ENCODE data around the gene SH3D19. TPM values are rescaled to one million over a fixed set of nuclear protein-coding genes. Genes with fewer than 3 reads are reported as not detected.

Gene SH3D19
- total and polyA plus RNA-seq, 2 of the 4 experiments (the other 2 are of a cell fraction), result 14.4 to 27.2 TPM

DNA sequence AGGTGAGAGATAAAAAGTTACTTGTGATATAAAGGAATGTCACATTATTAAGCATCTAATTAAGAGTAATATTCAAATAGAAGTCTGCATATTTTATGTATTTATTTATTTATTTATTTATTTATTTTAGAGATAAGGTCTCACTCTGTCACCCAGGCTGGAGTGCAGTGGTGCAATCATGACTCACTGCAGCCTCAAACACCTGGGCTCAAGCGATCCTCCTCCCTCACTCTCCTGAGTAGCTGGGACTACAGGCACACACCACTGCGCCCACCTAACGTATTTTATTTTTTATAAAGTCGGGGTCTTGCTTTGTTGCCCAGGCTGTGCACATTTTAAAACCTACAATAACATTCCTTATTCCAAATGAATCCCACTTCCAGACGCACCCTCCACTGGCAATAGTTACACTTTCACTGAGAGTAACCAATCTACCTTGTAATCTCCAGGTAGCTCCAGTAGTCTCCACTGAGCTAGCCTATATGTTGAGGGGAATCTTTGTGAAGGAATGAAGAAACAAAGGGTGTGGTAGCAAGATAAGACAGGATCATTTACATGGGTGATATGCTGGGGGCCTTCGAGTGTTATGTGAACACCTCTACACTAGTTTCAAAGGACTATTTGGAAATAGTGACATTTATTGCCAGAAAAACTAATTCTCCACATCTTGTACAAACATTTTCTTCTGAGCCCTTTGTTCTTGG is 11.9 kb downstream of the SH3D19 start:
- Histone ChIP-seq H4K5ac (ENCODE audit: low read depth, low read length) (no peak overlapping the region), H3K9me1 (ENCODE audit: insufficient read depth, low read length) (peaks cover 11% of the 10 kb centered on the region), H3K9ac (ENCODE audit: low read depth, low read length) (no peak overlapping the region), H3K4me3 (ENCODE audit: insufficient read depth, low read depth, low read length) (no peak overlapping the region), H2BK120ac (ENCODE audit: low read depth, low read length) (no peak overlapping the region), H3K27ac (ENCODE audit: insufficient read depth, low read length) (no peak overlapping the region), H2BK5ac (ENCODE audit: low read depth, low read length, poor library complexity, severe bottlenecking) (no peak overlapping the region), H3K14ac (replicated peaks; ENCODE audit: low read depth, low read length) (no peak overlapping the region), H3K56ac (ENCODE audit: extremely low read depth, insufficient read depth, low read length) (no peak overlapping the region), H3K23ac (ENCODE audit: low read depth, low read length) (no peak overlapping the region), H4K20me1 (ENCODE audit: insufficient read depth, low read length) (no peaks in the 10 kb centered on the region), H2AK9ac (replicated peaks; ENCODE audit: low read depth, low read length, poor library complexity) (no peak overlapping the region), H2AFZ (replicated peaks; ENCODE audit: low read length, poor library complexity) (no peak overlapping the region), H2BK15ac (ENCODE audit: low read depth, low read length) (no peak overlapping the region), H2AK5ac (ENCODE audit: low read depth, low read length) (no peak overlapping the region), H3K27me3 (ENCODE audit: control insufficient read depth, insufficient read depth, low read length) (no peaks in the 10 kb centered on the region), H3K4me1 (ENCODE audit: control insufficient read depth, insufficient read depth, low read length) (peaks cover 4% of the 10 kb centered on the region), H3K18ac (ENCODE audit: low read depth, low read length) (no peak overlapping the region), H4K8ac (ENCODE audit: low read depth in 2 of 2, low read length in 2 of 2) (no peak overlapping the region), H3K79me1 (ENCODE audit: low read depth in 1 of 2, low read length in 2 of 2) (peaks cover 7 to 10% of the 10 kb centered on the region in 2 experiments; a peak in 2 of 4 replicates), H3K4ac (ENCODE audit: low read depth, low read length) (no peak overlapping the region), H3K4me2 (ENCODE audit: low read depth, low read length) (no peak overlapping the region), H2BK20ac (ENCODE audit: low read depth, low read length) (no peak overlapping the region; the same call in 1 of the 2 replicates), H3K9me3 (ENCODE audit: control insufficient read depth, insufficient read depth, low read length) (no peaks in the 10 kb centered on the region), H4K91ac (ENCODE audit: insufficient read depth, low read depth, low read length) (no peak overlapping the region), H3K36me3 (ENCODE audit: control insufficient read depth, insufficient read depth, low read length) (no peaks in the 10 kb centered on the region)
- TF ChIP-seq, protein P1, sequence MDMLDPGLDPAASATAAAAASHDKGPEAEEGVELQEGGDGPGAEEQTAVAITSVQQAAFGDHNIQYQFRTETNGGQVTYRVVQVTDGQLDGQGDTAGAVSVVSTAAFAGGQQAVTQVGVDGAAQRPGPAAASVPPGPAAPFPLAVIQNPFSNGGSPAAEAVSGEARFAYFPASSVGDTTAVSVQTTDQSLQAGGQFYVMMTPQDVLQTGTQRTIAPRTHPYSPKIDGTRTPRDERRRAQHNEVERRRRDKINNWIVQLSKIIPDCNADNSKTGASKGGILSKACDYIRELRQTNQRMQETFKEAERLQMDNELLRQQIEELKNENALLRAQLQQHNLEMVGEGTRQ (IDR thresholded peaks at IDR 0.05; ENCODE audit: low read depth, low read length), result no peak
- TF ChIP-seq MXI1 (IDR thresholded peaks at IDR 0.05; ENCODE audit: borderline replicate concordance, low read depth, low read length) (no peak), MAZ (IDR thresholded peaks at IDR 0.05; ENCODE audit: borderline replicate concordance, low read depth, low read length) (no peak), ELK1 (IDR thresholded peaks at IDR 0.05; ENCODE audit: borderline replicate concordance, low read depth, low read length) (no peak), FOS (IDR thresholded peaks at IDR 0.05; ENCODE audit: low read depth, low read length) (no peak), BHLHE40 (IDR thresholded peaks at IDR 0.05; ENCODE audit: low read depth, low read length) (no peak), RAD21 (IDR thresholded peaks at IDR 0.05; ENCODE audit: low read length) (no peak), CHD1 (IDR thresholded peaks at IDR 0.05; ENCODE audit: low read depth, low read length) (no peak), CEBPB (IDR thresholded peaks at IDR 0.05; ENCODE audit: low read depth, low read length) (no peak), POLR2A (IDR thresholded peaks at IDR 0.05; ENCODE audit: low read depth, low read length) (no peak), RFX5 (IDR thresholded peaks at IDR 0.05; ENCODE audit: low read depth, low read length) (no peak), SMC3 (IDR thresholded peaks at IDR 0.05; ENCODE audit: low read depth, low read length) (no peak), MAFK (IDR thresholded peaks at IDR 0.05; ENCODE audit: low read depth, low read length) (no peak)
- POLR2A ChIA-PET (ENCODE audit: unreplicated experiment), result no interaction called here
- 80% methylated on average over 1 of the region's 6 CpGs; no CpG with 5 or more reads in 1 of the 2 experiments for WGBS, 2 experiments (ENCODE audit: extremely low coverage in 2 of 2, insufficient read length in 1 of 2)
- no TSS peak for BruUV-seq (replicated peaks)
- CTCF ChIA-PET, result interaction anchor here (2.6 kb wide), 1 partner anchor 9 kb away, joined by 6 read pairs; no protein-coding TSS in a partner anchor
- DNase-seq, result no peak
- dilution Hi-C loops (cut with HindIII; ENCODE audit: low sequenced_read_pairs, unreplicated experiment) (no loop called here), intact Hi-C loops (cut with micrococcal nuclease) (no loop called here), in situ Hi-C loops (cut with MboI; ENCODE audit: low sequenced_read_pairs) (no loop called here)
- ATAC-seq (ENCODE audit: low read depth), result no peak
